K562 (cell line): ENCODE data around the gene IFI6. TPM values are rescaled to one million over a fixed set of nuclear protein-coding genes. Genes with fewer than 3 reads are reported as not detected.

ENCODE experiments used
- EHMT2 ChIP-seq: fragments of 450-650 bp; IDR thresholded peaks from 2 replicates; pipeline ENCODE4 v1.6.1; 2018; ENCODE audit warnings: antibody characterized with exemption
- ELF1 ChIP-seq: fragments of 200-800 bp; sonication (Bioruptor generic); IDR thresholded peaks from 2 replicates; pipeline ENCODE4 v1.6.1; 2016; ENCODE audit warnings: missing genetic modification characterization, missing compliant biosample characterization
- FOXJ2 ChIP-seq: fragments of 200-800 bp; sonication (Bioruptor generic); IDR thresholded peaks from 2 replicates; pipeline ENCODE4 v1.6.1; 2016; ENCODE audit warnings: missing genetic modification characterization, missing compliant biosample characterization
- HDAC1 ChIP-seq, 2 experiments: fragments of 450-650 bp; IDR thresholded peaks; 2 replicates each; pipeline ENCODE4 v1.6.1; 2016 to 2017; ENCODE audit warnings: inconsistent platforms in 1 of 2, mild to moderate bottlenecking in 1 of 2, moderate library complexity in 1 of 2
- HOXB6 ChIP-seq: fragments of 250-450 bp; sonication (Bioruptor Pico); IDR thresholded peaks from 2 replicates; pipeline ENCODE4 v1.5.1; 2022; ENCODE audit warnings: mild to moderate bottlenecking, borderline replicate concordance
- KAT7 ChIP-seq: sonication (generic); formaldehyde crosslinking; IDR thresholded peaks from 2 replicates; pipeline ENCODE4 v1.8.0; 2022; ENCODE audit warnings: missing genetic modification reagents, mild to moderate bottlenecking, borderline replicate concordance
- POLR2AphosphoS5 ChIP-seq: IDR thresholded peaks from 2 replicates; pipeline ENCODE4 v1.6.1; 2011; ENCODE audit warnings: mild to moderate bottlenecking, low read depth, low read length, moderate library complexity; ENCODE audit not compliant: control insufficient read depth, insufficient read depth
- TBP ChIP-seq: optimal IDR thresholded peaks from 2 replicates; pipeline ENCODE3; 2011; ENCODE audit warnings: low read depth, low read length, improper control_type of control experiment
- TEAD1 ChIP-seq, 2 experiments: fragments of 450-650 bp in 1 of 2; sonication (generic) in 1 of 2; formaldehyde crosslinking; IDR thresholded peaks; 2 replicates each; pipeline versions ENCODE4 v1.4.0 to v1.8.0; 2020 to 2022; ENCODE audit warnings: mild to moderate bottlenecking in 2 of 2, missing genetic modification reagents in 1 of 2
- ZBTB26 ChIP-seq: fragments of 450-650 bp; formaldehyde crosslinking; IDR thresholded peaks from 2 replicates; pipeline ENCODE4 v1.4.0; 2022; ENCODE audit warnings: missing genetic modification characterization
- polyA plus RNA-seq, 8 experiments: library from polyadenylated mRNA; depleted of rRNA in 4 of 8; stranded (reverse) in 5 of 8; unstranded in 3 of 8; fragments of >200 nt; fragmentation: Nextera tagmentation in 2 of 8; fragmentation: Illumina TruSeq in 1 of 8; extraction: Ambion mirVana in 2 of 8; extraction: Trizol in 1 of 8; gene quantifications; 2 replicates each; pipeline versions ENCODE4 v1.2.1 to v1.2.3, GENCODE V29; 2011 to 2014; ENCODE audit warnings: inconsistent platforms in 1 of 8, missing spikeins in 1 of 8
- total RNA-seq, 7 experiments: library from RNA; depleted of rRNA in 6 of 7; stranded (reverse); fragments of >200 nt in 6 of 7; fragmentation: Illumina TruSeq in 2 of 7; extraction: Trizol in 2 of 7; gene quantifications; 2 replicates each; pipeline versions ENCODE4 v1.2.1 to v1.2.3, GENCODE V29; 2011 to 2021; ENCODE audit warnings: low replicate concordance in 1 of 7
- TF ChIP-seq, protein P1 (sequence below): fragments of 200-800 bp; sonication (Bioruptor generic); IDR thresholded peaks from 2 replicates; pipeline ENCODE4 v1.6.1; 2016; ENCODE audit warnings: missing genetic modification characterization, missing compliant biosample characterization
- TF ChIP-seq, protein P2 (sequence below): fragments of 250-450 bp; sonication (Bioruptor Pico); IDR thresholded peaks from 2 replicates; pipeline ENCODE4 v1.4.0; 2020

IFI6 gene
- total and polyA plus RNA-seq, 9 of the 15 experiments (the other 6 are each of a cell fraction or from before 2014, with no cell fraction given) = 0.17 to 4.5 (median 2.2) TPM

GRCh38 chr1:27668808-27669723 is 2.9 kb downstream of the IFI6 start (continued):
- no peak for TF ChIP-seq FOXJ2 (tag)
- TF ChIP-seq EHMT2 = no peak
- TF ChIP-seq POLR2AphosphoS5 = no peak
- no peak for TF ChIP-seq TBP
- no peak for TF ChIP-seq ZBTB26 (CRISPR knock-in tag)
- TF ChIP-seq, protein P1, sequence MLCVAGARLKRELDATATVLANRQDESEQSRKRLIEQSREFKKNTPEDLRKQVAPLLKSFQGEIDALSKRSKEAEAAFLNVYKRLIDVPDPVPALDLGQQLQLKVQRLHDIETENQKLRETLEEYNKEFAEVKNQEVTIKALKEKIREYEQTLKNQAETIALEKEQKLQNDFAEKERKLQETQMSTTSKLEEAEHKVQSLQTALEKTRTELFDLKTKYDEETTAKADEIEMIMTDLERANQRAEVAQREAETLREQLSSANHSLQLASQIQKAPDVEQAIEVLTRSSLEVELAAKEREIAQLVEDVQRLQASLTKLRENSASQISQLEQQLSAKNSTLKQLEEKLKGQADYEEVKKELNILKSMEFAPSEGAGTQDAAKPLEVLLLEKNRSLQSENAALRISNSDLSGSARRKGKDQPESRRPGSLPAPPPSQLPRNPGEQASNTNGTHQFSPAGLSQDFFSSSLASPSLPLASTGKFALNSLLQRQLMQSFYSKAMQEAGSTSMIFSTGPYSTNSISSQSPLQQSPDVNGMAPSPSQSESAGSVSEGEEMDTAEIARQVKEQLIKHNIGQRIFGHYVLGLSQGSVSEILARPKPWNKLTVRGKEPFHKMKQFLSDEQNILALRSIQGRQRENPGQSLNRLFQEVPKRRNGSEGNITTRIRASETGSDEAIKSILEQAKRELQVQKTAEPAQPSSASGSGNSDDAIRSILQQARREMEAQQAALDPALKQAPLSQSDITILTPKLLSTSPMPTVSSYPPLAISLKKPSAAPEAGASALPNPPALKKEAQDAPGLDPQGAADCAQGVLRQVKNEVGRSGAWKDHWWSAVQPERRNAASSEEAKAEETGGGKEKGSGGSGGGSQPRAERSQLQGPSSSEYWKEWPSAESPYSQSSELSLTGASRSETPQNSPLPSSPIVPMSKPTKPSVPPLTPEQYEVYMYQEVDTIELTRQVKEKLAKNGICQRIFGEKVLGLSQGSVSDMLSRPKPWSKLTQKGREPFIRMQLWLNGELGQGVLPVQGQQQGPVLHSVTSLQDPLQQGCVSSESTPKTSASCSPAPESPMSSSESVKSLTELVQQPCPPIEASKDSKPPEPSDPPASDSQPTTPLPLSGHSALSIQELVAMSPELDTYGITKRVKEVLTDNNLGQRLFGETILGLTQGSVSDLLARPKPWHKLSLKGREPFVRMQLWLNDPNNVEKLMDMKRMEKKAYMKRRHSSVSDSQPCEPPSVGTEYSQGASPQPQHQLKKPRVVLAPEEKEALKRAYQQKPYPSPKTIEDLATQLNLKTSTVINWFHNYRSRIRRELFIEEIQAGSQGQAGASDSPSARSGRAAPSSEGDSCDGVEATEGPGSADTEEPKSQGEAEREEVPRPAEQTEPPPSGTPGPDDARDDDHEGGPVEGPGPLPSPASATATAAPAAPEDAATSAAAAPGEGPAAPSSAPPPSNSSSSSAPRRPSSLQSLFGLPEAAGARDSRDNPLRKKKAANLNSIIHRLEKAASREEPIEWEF (CRISPR knock-in tag) = no peak
- TF ChIP-seq TEAD1 (CRISPR knock-in tag; IDR thresholded peaks at IDR 0.05) = peak in 1 of 2 experiments; percentile 72; a peak in 1 of 4 replicates
- peak in 1 of 2 experiments; percentile 68; a peak in 2 of 4 replicates for TF ChIP-seq HDAC1 (IDR thresholded peaks at IDR 0.05)
- TF ChIP-seq KAT7 (CRISPR knock-in tag) = no peak
- no peak for TF ChIP-seq ELF1
- TF ChIP-seq HOXB6 (CRISPR knock-in tag) = no peak
- TF ChIP-seq, protein P2, sequence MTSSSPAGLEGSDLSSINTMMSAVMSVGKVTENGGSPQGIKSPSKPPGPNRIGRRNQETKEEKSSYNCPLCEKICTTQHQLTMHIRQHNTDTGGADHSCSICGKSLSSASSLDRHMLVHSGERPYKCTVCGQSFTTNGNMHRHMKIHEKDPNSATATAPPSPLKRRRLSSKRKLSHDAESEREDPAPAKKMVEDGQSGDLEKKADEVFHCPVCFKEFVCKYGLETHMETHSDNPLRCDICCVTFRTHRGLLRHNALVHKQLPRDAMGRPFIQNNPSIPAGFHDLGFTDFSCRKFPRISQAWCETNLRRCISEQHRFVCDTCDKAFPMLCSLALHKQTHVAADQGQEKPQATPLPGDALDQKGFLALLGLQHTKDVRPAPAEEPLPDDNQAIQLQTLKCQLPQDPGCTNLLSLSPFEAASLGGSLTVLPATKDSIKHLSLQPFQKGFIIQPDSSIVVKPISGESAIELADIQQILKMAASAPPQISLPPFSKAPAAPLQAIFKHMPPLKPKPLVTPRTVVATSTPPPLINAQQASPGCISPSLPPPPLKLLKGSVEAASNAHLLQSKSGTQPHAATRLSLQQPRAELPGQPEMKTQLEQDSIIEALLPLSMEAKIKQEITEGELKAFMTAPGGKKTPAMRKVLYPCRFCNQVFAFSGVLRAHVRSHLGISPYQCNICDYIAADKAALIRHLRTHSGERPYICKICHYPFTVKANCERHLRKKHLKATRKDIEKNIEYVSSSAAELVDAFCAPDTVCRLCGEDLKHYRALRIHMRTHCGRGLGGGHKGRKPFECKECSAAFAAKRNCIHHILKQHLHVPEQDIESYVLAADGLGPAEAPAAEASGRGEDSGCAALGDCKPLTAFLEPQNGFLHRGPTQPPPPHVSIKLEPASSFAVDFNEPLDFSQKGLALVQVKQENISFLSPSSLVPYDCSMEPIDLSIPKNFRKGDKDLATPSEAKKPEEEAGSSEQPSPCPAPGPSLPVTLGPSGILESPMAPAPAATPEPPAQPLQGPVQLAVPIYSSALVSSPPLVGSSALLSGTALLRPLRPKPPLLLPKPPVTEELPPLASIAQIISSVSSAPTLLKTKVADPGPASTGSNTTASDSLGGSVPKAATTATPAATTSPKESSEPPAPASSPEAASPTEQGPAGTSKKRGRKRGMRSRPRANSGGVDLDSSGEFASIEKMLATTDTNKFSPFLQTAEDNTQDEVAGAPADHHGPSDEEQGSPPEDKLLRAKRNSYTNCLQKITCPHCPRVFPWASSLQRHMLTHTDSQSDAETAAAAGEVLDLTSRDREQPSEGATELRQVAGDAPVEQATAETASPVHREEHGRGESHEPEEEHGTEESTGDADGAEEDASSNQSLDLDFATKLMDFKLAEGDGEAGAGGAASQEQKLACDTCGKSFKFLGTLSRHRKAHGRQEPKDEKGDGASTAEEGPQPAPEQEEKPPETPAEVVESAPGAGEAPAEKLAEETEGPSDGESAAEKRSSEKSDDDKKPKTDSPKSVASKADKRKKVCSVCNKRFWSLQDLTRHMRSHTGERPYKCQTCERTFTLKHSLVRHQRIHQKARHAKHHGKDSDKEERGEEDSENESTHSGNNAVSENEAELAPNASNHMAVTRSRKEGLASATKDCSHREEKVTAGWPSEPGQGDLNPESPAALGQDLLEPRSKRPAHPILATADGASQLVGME (CRISPR knock-in tag) = no peak
